HepG2 (cell line): ENCODE results near the gene MSL2. TPM values are rescaled to one million over a fixed set of nuclear protein-coding genes. Genes with fewer than 3 reads are reported as not detected.

Experiments
- EEA1 ChIP-seq: sonication (generic); formaldehyde crosslinking; IDR thresholded peaks from 2 replicates; pipeline ENCODE4 v1.5.1; 2020; ENCODE audit warnings: mild to moderate bottlenecking, missing genetic modification reagents, borderline replicate concordance
- ELF4 ChIP-seq: sonication (generic); formaldehyde crosslinking; IDR thresholded peaks from 2 replicates; pipeline ENCODE4 v1.5.0; 2020; ENCODE audit warnings: missing genetic modification reagents, mild to moderate bottlenecking, moderate library complexity, borderline replicate concordance
- FOXA1 ChIP-seq, 2 experiments: fragments of 450-650 bp in 1 of 2; sonication (generic) in 1 of 2; formaldehyde crosslinking in 1 of 2; IDR thresholded peaks; 2 replicates each; pipeline versions ENCODE4 v1.4.0 to v1.6.1; 2016 to 2020; ENCODE audit warnings: missing genetic modification reagents in 1 of 2
- HCFC1 ChIP-seq: fragments of 150-350 bp; IDR thresholded peaks from 2 replicates; pipeline ENCODE4 v1.6.1; 2014; ENCODE audit warnings: low read depth, low read length
- HNF1B ChIP-seq: sonication (generic); formaldehyde crosslinking; IDR thresholded peaks from 2 replicates; pipeline ENCODE4 v1.5.1; 2020; ENCODE audit warnings: mild to moderate bottlenecking, moderate library complexity, missing genetic modification reagents
- IRF9 ChIP-seq: sonication (generic); formaldehyde crosslinking; IDR thresholded peaks from 2 replicates; pipeline ENCODE4 v1.8.0; 2022; ENCODE audit warnings: missing genetic modification reagents, mild to moderate bottlenecking, borderline replicate concordance
- PHF8 ChIP-seq: sonication (generic); formaldehyde crosslinking; IDR thresholded peaks from 2 replicates; pipeline ENCODE4 v1.5.0; 2020; ENCODE audit warnings: missing genetic modification reagents
- SP1 ChIP-seq, 2 experiments: fragments of 450-650 bp in 1 of 2; sonication (generic) in 1 of 2; formaldehyde crosslinking in 1 of 2; IDR thresholded peaks; 2 replicates each; pipeline versions ENCODE4 v1.4.0 to v1.6.1; 2016 to 2020; ENCODE audit warnings: missing genetic modification reagents in 1 of 2
- TCF12 ChIP-seq, 2 experiments: fragments of 450-650 bp in 1 of 2; sonication (generic) in 1 of 2; formaldehyde crosslinking in 1 of 2; IDR thresholded peaks; 2 replicates each; pipeline versions ENCODE4 v1.6.1 to v1.8.0; 2017 to 2022; ENCODE audit warnings: antibody characterized with exemption in 1 of 2, mild to moderate bottlenecking in 1 of 2, missing genetic modification reagents in 1 of 2, moderate library complexity in 1 of 2
- ZHX1 ChIP-seq: sonication (generic); formaldehyde crosslinking; IDR thresholded peaks from 2 replicates; pipeline ENCODE4 v1.8.1; 2022; ENCODE audit warnings: low read depth, mild to moderate bottlenecking, missing genetic modification reagents
- ZNF142 ChIP-seq: sonication (generic); formaldehyde crosslinking; IDR thresholded peaks from 2 replicates; pipeline ENCODE4 v1.4.0; 2020; ENCODE audit warnings: missing genetic modification reagents
- ZNF550 ChIP-seq: sonication (generic); formaldehyde crosslinking; IDR thresholded peaks from 2 replicates; pipeline ENCODE4 v1.4.0; 2020; ENCODE audit warnings: mild to moderate bottlenecking, missing genetic modification reagents, borderline replicate concordance
- ZNF800 ChIP-seq: sonication (generic); formaldehyde crosslinking; IDR thresholded peaks from 2 replicates; pipeline ENCODE4 v1.4.0; 2020; ENCODE audit warnings: missing genetic modification reagents
- polyA plus RNA-seq, 8 experiments: library from polyadenylated mRNA; depleted of rRNA in 3 of 8; stranded (reverse) in 7 of 8; unstranded in 1 of 8; fragments of >200 nt; fragmentation: Illumina TruSeq in 4 of 8; extraction: Trizol in 4 of 8; gene quantifications; 2 replicates each; pipeline versions ENCODE4 v1.2.1 to v1.2.3, GENCODE V29; 2011 to 2016; ENCODE audit warnings: low read depth in 4 of 8, missing spikeins in 1 of 8, mixed read lengths in 1 of 8; ENCODE audit not compliant: insufficient read depth in 1 of 8
- total RNA-seq, 5 experiments: library from RNA; depleted of rRNA; stranded (reverse); fragments of >200 nt; fragmentation: Illumina TruSeq; extraction: Trizol; gene quantifications; 2 replicates each; pipeline ENCODE4 v1.2.3, GENCODE V29; 2016; ENCODE audit warnings: low read depth in 1 of 5

The MSL2 gene
- total and polyA plus RNA-seq, 2 of the 13 experiments (the other 11 are each of a cell fraction or from before 2014, with no cell fraction given) = 6.9 to 11.7 TPM

- TF ChIP-seq ZNF142 (peak; percentile 98), FOXA1 (IDR thresholded peaks at IDR 0.05) (no peak), FOXA1 (CRISPR knock-in tag; IDR thresholded peaks at IDR 0.05) (no peak), ELF4 (CRISPR knock-in tag) (0 out of 2 replicates have a peak, but pooled peaks have one; percentile 49), EEA1 (CRISPR knock-in tag) (no peak), ZNF800 (CRISPR knock-in tag) (peak; percentile 28; the same call in 1 of the 2 replicates), TCF12 (IDR thresholded peaks at IDR 0.05) (no peak), TCF12 (CRISPR knock-in tag; IDR thresholded peaks at IDR 0.05) (no peak; the same call in 1 of the 2 replicates), SP1 (IDR thresholded peaks at IDR 0.05) (no peak), SP1 (CRISPR knock-in tag; IDR thresholded peaks at IDR 0.05) (no peak), IRF9 (CRISPR knock-in tag) (no peak), ZNF550 (CRISPR knock-in tag) (no peak), PHF8 (peak; percentile 63), ZHX1 (CRISPR knock-in tag) (no peak), HCFC1 (no peak), HNF1B (CRISPR knock-in tag) (0 out of 2 replicates have a peak, but pooled peaks have one; percentile 10)
Observed at GRCh38 chr3:136195258-136196063, 674 bp downstream of the MSL2 start (continued).
